NCI-H524 (cell line): ENCODE data around the gene FDXACB1.

Source experiments
- DNase-seq, 2 experiments: peaks; one replicate each; lab custom pipeline; 2025; lab: John Stamatoyannopoulos, UW

Gene FDXACB1

GRCh38 chr11:111878849-111879636 is at the start of gene FDXACB1, which contains the start of gene CFAP68:
Gene FDXACB1, minus strand, starts transcription at chr11:111879165. Its CDS starts 33 bp downstream, at chr11:111879132.
Gene CFAP68, plus strand, starts transcription at chr11:111879541. Its CDS starts 20 bp downstream, at chr11:111879561.
- peak; percentile 97 to 98 for DNase-seq

- DNase-seq: peak; percentile 97 to 99
These were observed 47.8 kb upstream of the FDXACB1 start for GRCh38 chr11:111926505-111927391.

- peak in 1 of 2 experiments; percentile 14 for DNase-seq
These were observed 47.0 kb upstream of the FDXACB1 start for GRCh38 chr11:111925953-111926352.

GRCh38 chr11:111923951-111924350 is 45.0 kb upstream of the FDXACB1 start:
- DNase-seq: no peak

GRCh38 chr11:111923351-111923788 is 44.4 kb upstream of the FDXACB1 start:
- no peak for DNase-seq

- no peak for DNase-seq
These were observed 43.8 kb upstream of the FDXACB1 start for GRCh38 chr11:111922803-111923202.

GRCh38 chr11:111921541-111922230 is 42.7 kb upstream of the FDXACB1 start:
- DNase-seq: no peak

- DNase-seq: no peak
These were observed 41.9 kb upstream of the FDXACB1 start for GRCh38 chr11:111920908-111921307.

GRCh38 chr11:111918390-111919256 is 39.7 kb upstream of the FDXACB1 start, which contains the start of gene C11orf52:
Gene C11orf52, plus strand, starts transcription at chr11:111918913. Its CDS starts 60 bp downstream, at chr11:111918973.
- peak; percentile 26 to 69 for DNase-seq

- no peak for DNase-seq
These were observed 38.8 kb upstream of the FDXACB1 start for GRCh38 chr11:111917788-111918187.

GRCh38 chr11:111917312-111917711 is 38.3 kb upstream of the FDXACB1 start:
- no peak for DNase-seq

GRCh38 chr11:111916768-111917167 is 37.8 kb upstream of the FDXACB1 start:
- no peak for DNase-seq

- DNase-seq: no peak
These were observed 35.0 kb upstream of the FDXACB1 start for GRCh38 chr11:111913997-111914396.

- DNase-seq: no peak
These were observed 34.3 kb upstream of the FDXACB1 start for GRCh38 chr11:111913031-111913861.

GRCh38 chr11:111912535-111912934 is 33.6 kb upstream of the FDXACB1 start, which contains the start of gene HSPB2:
Gene HSPB2, plus strand, starts transcription at chr11:111912734. Its CDS starts 96 bp downstream, at chr11:111912830.
- no peak for DNase-seq

- DNase-seq: no peak
These were observed 32.8 kb upstream of the FDXACB1 start, which contains the start of gene CRYAB for GRCh38 chr11:111911563-111912401. Gene CRYAB, minus strand, starts transcription at chr11:111911770. Its CDS starts 46 bp downstream, at chr11:111911724.

- no peak for DNase-seq
These were observed 32.0 kb upstream of the FDXACB1 start for GRCh38 chr11:111910676-111911562.

- DNase-seq: peak; percentile 28 to 71
These were observed 30.4 kb upstream of the FDXACB1 start for GRCh38 chr11:111909378-111909777.
